A673 (cell line): ENCODE measurements around the gene SVIL. TPM values are rescaled to one million over a fixed set of nuclear protein-coding genes. Genes with fewer than 3 reads are reported as not detected.
"Not testable (repeated sequence)": the region's sequence is repeated elsewhere in the genome, so short reads cannot be mapped to it uniquely, and the experiment has no call there.

Experiments
- BruUV-seq: library from RNA; stranded (reverse); fragments of 400-500 nt; replicated peaks from 2 replicates; lab custom pipeline; 2021; lab: Mats Ljungman, UMichigan
- CTCF ChIA-PET: fragments of 300-600 bp; sonication (Branson Sonifier 250); formaldehyde crosslinking; loops from one replicate; lab custom pipeline; 2022; ENCODE audit warnings: antibody characterized with exemption; lab: Charles Lee
- POLR2A ChIA-PET: fragments of 300-600 bp; sonication (Branson Sonifier 250); formaldehyde crosslinking; loops from one replicate; lab custom pipeline; 2022; ENCODE audit warnings: antibody characterized with exemption; ENCODE audit not compliant: low non-redundant PET; lab: Charles Lee
- DNase-seq: peaks from one replicate; pipeline ENCODE4 v3.0.0-alpha.2; 2015; ENCODE audit warnings: low spot score
- H3K27ac ChIP-seq: fragments of 200-600 bp; sonication (generic); 2 replicates; pipeline ENCODE4 v1.5.1; 2016; ENCODE audit warnings: mixed run types, low read depth, mild to moderate bottlenecking, mixed read lengths, antibody characterized with exemption, low read length; ENCODE audit not compliant: poor library complexity, severe bottlenecking
- H3K27me3 ChIP-seq: fragments of 200-600 bp; sonication (generic); replicated peaks from 2 replicates; pipeline ENCODE4 v1.6.1; 2017; ENCODE audit warnings: mixed run types, low read depth, mild to moderate bottlenecking, mixed read lengths, antibody characterized with exemption, low read length; ENCODE audit not compliant: insufficient read depth, poor library complexity
- H3K36me3 ChIP-seq: fragments of 200-600 bp; sonication (generic); 2 replicates; pipeline ENCODE4 v1.6.1; 2016; ENCODE audit warnings: mixed run types, mild to moderate bottlenecking, mixed read lengths, antibody characterized with exemption, low read length; ENCODE audit not compliant: insufficient read depth, poor library complexity, severe bottlenecking
- H3K4me1 ChIP-seq: fragments of 200-600 bp; sonication (generic); 2 replicates; pipeline ENCODE4 v1.6.1; 2017; ENCODE audit warnings: mixed run types, mild to moderate bottlenecking, mixed read lengths, antibody characterized with exemption, low read length; ENCODE audit not compliant: insufficient read depth, poor library complexity, severe bottlenecking
- H3K4me3 ChIP-seq: fragments of 200-600 bp; sonication (generic); 2 replicates; pipeline ENCODE4 v1.5.1; 2016; ENCODE audit warnings: low read depth, mixed run types, mild to moderate bottlenecking, mixed read lengths, low read length; ENCODE audit not compliant: poor library complexity, severe bottlenecking
- H3K9me3 ChIP-seq: fragments of 200-600 bp; sonication (generic); 2 replicates; pipeline ENCODE4 v1.6.1; 2016; ENCODE audit warnings: mixed run types, low read depth, mild to moderate bottlenecking, mixed read lengths, antibody characterized with exemption, low read length; ENCODE audit not compliant: poor library complexity, severe bottlenecking
- EZH2 ChIP-seq: fragments of 200-600 bp; sonication (generic); IDR thresholded peaks from 2 replicates; pipeline ENCODE4 v1.6.1; 2017; ENCODE audit warnings: borderline replicate concordance, low read depth, mild to moderate bottlenecking, mixed read lengths, antibody characterized with exemption, low read length; ENCODE audit not compliant: poor library complexity, severe bottlenecking
- intact Hi-C: fragments of 100-400 bp; cut with micrococcal nuclease; formaldehyde crosslinking; loops from one replicate; pipeline ENCODE4 v1.10.0; 2022; ENCODE audit not compliant: unreplicated experiment
- total RNA-seq: library from RNA; stranded (reverse); gene quantifications from 2 replicates; pipeline ENCODE4 v1.2.3, GENCODE V29; 2021
- TF ChIP-seq, protein P1 (sequence below): fragments of 300-800, 200-600 bp; sonication (generic); conservative IDR thresholded peaks from 2 replicates; pipeline ENCODE4 v1.5.1; 2017; ENCODE audit warnings: low read depth, mild to moderate bottlenecking, antibody characterized with exemption, low read length, moderate library complexity, mixed read lengths

The SVIL gene
- total RNA-seq, 1 experiment from 2014 or later = 31.9 TPM

DNA sequence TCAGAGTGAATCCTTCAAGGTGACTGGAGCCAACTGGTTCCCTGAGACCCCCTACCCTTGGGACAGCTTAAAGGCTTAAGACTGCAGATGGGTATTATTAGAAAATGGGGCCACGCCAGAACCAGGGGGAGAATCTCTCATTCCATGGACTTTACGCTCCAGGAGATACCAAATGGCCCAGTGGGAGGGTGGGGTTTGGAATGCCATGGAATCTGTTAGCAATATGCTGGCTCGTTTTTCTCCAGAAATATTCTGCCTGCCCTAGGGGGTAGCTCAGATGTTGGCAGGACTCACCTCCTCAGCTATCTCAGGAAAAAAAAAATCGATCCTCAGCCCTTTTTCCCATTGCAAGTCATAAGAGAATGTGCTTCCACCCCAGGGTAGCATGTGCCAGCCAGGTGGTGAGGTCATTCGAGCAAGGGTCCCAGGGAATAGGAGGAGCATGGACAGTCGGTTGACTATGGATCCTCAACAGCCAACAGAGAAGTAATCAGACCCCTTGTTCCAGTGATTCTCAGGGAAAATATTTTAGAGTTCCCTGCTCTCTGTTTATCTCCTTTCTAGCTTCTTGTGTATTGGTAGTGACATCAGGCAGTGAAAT, 22.9 kb downstream of the SVIL start:
- DNase-seq = no peak
- TF ChIP-seq, protein P1, sequence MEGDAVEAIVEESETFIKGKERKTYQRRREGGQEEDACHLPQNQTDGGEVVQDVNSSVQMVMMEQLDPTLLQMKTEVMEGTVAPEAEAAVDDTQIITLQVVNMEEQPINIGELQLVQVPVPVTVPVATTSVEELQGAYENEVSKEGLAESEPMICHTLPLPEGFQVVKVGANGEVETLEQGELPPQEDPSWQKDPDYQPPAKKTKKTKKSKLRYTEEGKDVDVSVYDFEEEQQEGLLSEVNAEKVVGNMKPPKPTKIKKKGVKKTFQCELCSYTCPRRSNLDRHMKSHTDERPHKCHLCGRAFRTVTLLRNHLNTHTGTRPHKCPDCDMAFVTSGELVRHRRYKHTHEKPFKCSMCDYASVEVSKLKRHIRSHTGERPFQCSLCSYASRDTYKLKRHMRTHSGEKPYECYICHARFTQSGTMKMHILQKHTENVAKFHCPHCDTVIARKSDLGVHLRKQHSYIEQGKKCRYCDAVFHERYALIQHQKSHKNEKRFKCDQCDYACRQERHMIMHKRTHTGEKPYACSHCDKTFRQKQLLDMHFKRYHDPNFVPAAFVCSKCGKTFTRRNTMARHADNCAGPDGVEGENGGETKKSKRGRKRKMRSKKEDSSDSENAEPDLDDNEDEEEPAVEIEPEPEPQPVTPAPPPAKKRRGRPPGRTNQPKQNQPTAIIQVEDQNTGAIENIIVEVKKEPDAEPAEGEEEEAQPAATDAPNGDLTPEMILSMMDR = no peak
- no peak for TF ChIP-seq EZH2
- peaks cover 4% of the 10 kb centered on the region for H3K4me1 ChIP-seq
- POLR2A ChIA-PET = no interaction called here
- no peaks in the 10 kb centered on the region for H3K27me3 ChIP-seq
- no peaks in the 10 kb centered on the region for H3K36me3 ChIP-seq
- no peak overlapping the region for H3K4me3 ChIP-seq
- BruUV-seq = no TSS peak
- H3K27ac ChIP-seq = no peak overlapping the region
- intact Hi-C loops = no loop called here
- CTCF ChIA-PET = no interaction called here
- H3K9me3 ChIP-seq = no peaks in the 10 kb centered on the region

DNA sequence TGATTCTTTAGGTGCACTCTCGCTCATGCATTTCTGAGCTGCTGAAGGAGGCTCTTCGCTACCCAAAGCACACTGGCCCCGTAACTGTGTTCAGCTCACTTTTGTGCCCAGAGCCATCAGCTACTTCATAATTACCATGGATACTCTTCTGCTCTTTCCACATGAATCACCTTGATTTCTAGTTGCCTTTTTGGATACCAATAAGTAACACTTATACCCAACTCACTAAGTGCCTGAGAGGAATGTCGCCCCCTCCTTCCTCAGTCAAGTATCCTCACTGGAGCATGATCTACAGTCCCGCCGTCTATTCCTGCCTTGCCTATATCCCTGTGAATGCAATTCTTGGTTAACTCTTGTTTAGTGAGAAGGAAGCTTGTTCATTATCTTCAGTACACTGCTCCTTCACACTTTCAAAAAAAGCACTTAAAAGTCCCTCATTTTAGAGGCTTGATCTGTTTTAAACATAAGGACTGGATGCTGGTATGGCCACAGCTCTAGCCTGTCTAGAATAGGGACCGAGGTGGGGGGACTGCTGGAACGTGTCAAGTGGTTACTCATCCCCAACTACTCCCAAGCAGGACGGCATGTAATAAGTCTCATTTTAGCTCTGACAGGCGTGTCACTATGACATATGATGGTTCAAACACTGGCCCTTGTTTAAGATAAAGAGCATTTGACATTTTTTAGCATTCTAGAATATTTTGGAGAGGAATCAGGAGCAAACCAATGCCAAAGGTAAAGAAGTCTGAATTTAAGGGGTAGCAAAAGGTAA, 23.7 kb downstream of the SVIL start:
- H3K4me1 ChIP-seq = peaks cover 4% of the 10 kb centered on the region
- no peaks in the 10 kb centered on the region for H3K9me3 ChIP-seq
- no TSS peak for BruUV-seq
- no peaks in the 10 kb centered on the region for H3K36me3 ChIP-seq
- intact Hi-C loops = no loop called here
- H3K27me3 ChIP-seq = no peaks in the 10 kb centered on the region
- ChIA-PET POLR2A (no interaction called here), CTCF (no interaction called here)
- TF ChIP-seq, protein P1 = no peak
- TF ChIP-seq EZH2 = no peak
- no peak overlapping the region for H3K4me3 ChIP-seq
- H3K27ac ChIP-seq = no peak overlapping the region
- DNase-seq = no peak

DNA sequence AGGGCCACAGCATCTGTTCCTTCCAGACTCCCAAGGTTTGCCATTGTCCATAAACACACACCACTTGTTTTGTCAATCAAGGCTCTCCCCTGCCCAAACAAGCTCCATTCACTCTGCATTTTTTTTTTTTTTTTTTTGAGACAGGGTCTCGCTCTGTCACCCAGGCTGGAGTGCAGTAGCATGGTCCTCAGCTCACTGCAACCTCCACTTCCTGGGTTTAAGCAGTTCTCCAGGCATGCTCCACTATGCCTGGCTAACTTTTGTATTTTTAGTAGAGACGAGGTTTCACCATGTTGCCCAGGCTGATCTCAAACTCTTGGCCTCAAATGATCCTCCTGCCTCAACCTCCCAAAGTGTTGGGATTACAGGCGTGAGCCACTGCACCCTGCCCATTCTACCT, 24.4 kb downstream of the SVIL start:
- intact Hi-C loops, H3K36me3 ChIP-seq, H3K4me1 ChIP-seq, H3K9me3 ChIP-seq, H3K4me3 ChIP-seq, H3K27ac ChIP-seq, H3K27me3 ChIP-seq, CTCF ChIA-PET, BruUV-seq, POLR2A ChIA-PET, DNase-seq: not testable (repeated sequence)

DNA sequence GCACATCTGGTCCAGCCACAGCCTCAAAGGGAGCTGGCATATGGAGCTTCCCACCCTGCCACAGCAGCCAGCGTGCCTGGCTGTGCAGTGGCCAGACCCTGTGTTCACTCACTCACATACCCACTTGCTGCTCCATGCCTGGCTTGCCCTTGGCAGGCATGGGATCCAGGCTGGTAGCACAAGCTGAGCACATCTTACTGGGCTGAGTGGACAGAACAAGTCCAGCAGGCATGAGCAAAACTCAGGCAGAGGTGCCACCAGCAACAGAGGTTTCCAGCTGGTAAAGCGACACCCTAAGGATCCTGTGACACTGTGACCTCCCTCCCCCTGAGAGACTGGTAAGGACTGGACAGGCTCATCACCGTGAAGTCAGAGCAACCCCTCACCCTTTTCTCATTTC, 25.1 kb downstream of the SVIL start:
- Histone ChIP-seq H3K4me3 (no peak overlapping the region), H3K9me3 (no peaks in the 10 kb centered on the region), H3K27ac (no peak overlapping the region), H3K4me1 (no peaks in the 10 kb centered on the region), H3K36me3 (no peaks in the 10 kb centered on the region), H3K27me3 (no peaks in the 10 kb centered on the region)
- TF ChIP-seq EZH2 = no peak
- TF ChIP-seq, protein P1 = no peak
- no peak for DNase-seq
- no TSS peak for BruUV-seq
- POLR2A ChIA-PET = no interaction called here
- intact Hi-C loops = no loop called here
- CTCF ChIA-PET = no interaction called here
